HG03280 (cell line): ENCODE measurements around the gene SLC35F2.

Source experiments
- ATAC-seq: cut with Tn5 transposase; IDR thresholded peaks from one replicate; pipeline ENCODE4 v1.9.1; 2021; ENCODE audit warnings: mild to moderate bottlenecking, moderate library complexity; ENCODE audit not compliant: unreplicated experiment

Gene SLC35F2

GRCh38 chr11:107743191-107743590, 115.4 kb downstream of the SLC35F2 start:
- ATAC-seq, result no peak

DNA sequence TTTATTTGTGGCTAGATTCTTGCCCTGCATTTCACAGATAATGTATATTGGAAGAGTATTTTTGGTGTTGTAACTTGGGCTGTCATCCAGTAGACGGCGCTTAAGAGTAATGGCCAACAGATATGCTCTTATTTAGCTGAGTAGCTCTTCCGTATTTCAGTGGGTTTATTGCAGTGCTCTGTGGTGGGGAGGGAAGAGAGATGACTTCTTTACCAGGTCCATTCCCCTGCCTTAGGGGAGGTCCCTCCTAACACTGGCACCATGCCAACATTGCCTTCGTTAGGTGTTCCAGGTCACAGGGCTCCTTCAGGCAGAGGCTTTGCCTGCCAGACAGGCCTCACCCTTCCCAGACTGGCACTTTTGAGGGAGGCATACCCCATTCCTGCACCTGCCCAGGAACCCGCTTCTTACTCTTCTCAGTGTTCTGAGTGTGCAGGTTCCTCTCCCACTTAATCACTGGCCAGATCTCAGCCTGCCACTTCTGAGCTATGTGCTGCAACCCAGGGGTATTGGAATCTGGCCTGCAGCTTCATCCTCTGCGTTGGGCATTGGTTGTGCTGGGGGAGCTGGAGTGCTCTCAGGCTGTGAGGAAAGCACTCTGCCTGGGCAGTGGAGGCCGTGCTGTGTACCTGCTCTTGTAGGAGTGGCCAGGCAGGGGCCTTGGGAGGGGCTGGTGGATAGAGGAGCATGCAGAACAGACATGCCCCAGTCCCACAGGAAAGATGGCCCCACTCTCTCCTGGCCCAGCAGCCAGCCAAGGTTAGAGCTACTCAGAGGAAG, 117.4 kb downstream of the SLC35F2 start:
- ATAC-seq, result peak; percentile 92
